ENCODE data around the gene TSTD1.
"Not testable (repeated sequence)": the region's sequence is repeated elsewhere in the genome, so short reads cannot be mapped to it uniquely, and the experiment has no call there.

Gene TSTD1

DNA sequence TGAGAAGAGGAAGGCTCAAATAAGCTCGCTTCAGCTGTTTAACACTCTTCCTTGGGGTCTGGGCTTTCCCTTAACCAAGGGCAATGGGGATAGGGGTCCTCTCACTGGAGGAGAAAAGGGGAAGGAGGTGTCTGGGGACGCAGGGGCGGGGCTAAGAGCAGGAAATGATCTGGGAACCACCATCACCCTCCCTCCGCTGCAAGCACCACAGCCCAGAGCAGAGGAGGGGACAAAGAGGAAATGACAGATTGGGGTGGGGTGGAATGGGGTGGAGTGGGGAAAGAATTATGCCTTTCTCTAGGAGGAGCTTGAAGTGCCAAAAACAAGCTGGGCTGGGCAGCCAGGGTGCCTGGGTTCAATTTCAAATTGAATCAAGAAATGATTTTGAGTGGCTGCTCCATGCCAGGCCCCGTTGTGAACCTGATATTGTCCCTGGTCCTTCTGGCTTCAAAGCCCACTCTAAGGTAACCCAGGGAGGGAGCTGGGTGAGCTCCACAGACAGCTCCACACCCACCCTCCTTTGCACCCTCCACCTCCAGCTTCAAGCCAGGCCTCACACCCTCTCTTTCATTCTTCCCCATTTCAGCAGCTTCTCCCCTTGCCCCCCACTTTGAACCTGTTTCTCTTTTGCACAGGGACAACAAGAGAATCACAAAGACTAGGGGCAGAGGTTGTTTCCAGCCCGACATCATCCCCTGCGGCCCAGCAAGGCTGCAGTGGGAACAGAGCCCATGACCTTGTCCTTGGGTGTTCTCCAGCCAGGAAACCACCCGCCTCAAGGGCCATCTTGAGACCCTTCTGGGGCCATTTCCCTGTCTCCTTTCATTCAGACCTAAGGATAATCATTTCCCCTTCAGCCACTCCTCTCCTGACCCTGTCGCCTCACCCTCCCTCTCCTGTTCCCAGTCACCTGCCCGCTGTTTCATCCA, 29.8 kb upstream of the TSTD1 start:
- DNase-seq = peak; percentile 94

DNA sequence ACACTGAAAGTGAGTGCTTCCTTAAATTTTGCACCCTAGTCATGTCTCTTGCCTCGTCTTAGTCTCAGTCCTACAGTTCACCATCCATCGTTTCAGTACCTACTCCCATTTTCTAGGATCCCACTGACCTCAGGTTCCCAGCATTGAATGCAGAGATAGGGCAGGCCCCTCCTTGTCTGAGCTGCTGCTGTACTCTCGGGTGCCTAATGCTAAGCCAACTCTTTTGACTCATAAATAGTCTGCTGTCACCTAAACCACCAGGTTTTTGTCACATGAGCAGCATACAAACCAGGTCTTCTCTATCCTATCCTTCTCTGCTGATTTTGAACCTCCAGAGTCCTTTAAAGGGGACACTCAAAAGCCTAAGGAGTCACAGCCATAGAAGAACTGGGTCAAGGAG, 27.9 kb upstream of the TSTD1 start:
- peak; percentile 40 for DNase-seq

DNA sequence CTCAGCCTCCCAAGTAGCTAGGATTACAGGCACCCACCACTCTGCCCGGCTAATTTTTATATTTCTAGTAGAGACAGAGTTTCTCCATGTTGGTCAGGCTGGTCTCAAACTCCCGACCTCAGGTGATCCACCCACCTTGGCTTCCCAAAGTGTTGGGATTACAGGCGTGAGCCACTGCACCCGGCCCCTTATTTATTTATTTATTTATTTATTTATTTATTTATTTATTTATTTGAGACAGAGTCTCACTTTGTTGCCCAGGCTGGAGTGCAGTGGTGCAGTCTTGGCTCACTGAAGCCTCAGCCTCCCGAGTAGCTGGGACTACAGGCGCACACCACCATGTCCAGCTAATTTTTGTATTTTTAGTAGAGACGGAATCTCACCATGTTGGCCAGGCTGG, 26.9 kb upstream of the TSTD1 start:
- not testable (repeated sequence) for DNase-seq

DNA sequence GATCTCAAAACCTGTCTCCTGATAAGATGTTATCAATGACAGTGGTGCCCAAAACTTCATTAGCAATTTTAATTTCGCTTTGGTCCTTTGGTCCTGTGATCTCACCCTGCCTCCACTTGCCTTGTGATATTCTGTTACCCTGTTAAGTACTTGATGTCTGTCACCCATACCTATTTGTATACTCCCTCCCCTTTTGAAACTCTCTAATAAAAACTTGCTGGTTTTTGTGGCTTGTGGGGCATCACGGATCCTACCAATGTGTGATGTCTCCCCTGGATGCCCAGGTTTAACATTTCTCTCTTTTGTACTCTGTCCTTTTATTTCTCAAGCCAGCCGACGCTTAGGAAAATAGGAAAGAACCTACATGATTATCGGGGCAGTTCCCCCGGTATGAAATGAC, 25.2 kb upstream of the TSTD1 start:
- peak; percentile 32 for DNase-seq

DNA sequence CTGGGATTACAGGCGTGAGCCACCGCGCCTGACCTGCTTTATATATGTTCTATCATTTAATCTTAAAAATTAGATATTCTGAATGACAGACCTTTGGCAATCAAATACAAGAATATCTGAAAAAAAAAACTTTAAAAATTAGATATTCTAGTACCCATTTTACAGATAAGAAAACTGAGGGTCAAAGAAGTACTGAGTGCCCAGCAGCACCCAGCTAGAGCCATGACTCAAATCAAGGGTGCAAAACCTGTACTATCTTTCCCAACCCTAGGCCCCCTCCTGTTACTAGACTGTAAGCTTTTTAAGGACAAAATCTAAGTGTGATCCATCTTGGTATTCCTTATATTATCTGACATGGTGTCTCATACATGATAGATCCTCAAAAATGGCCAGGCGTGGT, 22.7 kb upstream of the TSTD1 start:
- no peak for DNase-seq

DNA sequence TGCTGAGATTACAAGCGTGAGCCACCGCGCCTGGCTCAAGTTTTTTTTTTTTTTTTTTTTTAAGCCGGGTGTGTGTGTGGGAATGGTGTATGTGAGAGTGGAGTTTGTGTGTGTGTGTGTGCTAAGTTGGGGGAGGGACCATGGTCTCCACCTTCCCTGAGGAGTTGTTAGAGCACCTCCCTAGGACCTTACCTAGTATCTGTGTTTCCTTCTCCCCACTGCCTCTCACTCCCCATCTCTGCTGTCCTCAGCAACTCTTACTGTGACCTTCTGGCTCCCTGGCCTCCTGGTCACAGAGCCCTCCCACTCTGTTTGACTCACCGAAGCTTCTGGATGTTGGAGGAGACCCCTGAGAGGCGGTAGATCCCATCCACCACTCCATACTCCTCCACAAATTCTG, 20.5 kb upstream of the TSTD1 start:
- DNase-seq = no peak

DNA sequence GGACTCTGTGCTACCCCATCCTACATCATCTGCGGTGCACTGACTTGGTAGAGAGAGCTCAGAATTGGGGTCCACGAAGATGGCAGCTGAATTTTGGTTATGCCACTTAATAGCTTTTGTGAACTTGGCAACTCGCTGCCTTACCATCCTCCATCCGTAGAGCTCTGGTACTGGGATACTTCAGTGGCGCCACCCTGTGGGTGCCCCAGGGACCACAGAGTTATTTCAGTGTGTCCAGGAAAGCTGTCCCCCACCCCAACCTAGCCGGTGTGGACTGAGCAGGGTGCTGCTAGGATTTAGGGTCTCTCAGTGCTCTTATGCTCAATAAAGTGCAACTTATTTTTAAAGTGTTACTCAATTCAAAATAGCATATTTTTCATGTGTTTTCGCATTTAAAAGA, 16.0 kb upstream of the TSTD1 start:
- no peak for DNase-seq

DNA sequence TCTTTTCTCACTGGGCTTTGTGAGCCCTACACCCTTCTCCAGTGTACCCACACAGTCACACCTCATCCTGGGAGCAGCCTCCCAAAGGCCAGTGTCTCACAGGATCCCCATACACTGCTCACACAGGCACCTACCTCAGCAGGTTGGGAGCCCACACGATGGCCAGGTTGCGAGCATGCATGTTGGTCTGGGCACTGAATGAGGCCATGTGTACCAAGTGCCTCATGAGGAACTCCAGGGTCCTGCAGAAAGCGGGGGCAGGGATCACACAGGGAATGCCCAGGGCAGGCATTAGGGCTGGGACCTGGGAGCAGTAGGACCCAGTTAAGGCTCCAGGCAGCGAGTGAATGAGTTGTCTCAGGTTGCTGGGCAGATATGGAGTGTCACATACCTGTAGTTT, 15.5 kb upstream of the TSTD1 start:
- no peak for DNase-seq

DNA sequence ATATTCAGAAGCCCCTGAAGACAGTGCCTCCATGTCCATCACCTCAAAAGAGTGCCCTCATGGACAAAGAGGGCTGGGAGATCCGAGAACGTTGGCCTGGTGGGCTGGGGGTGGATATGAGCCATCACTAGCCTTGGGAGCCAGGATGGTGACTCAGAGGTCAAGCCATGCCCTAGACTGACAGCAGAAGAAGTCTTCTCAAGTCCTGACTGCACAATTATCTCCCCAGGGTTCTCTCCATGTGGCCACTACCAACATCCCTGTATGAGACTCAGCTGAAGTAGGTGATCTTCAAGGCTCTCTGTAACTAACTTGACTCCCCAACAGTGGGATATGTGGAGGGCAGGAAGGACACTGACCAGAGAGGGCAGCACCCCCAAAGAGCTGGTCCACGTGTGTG, 14.1 kb upstream of the TSTD1 start:
- DNase-seq = no peak

DNA sequence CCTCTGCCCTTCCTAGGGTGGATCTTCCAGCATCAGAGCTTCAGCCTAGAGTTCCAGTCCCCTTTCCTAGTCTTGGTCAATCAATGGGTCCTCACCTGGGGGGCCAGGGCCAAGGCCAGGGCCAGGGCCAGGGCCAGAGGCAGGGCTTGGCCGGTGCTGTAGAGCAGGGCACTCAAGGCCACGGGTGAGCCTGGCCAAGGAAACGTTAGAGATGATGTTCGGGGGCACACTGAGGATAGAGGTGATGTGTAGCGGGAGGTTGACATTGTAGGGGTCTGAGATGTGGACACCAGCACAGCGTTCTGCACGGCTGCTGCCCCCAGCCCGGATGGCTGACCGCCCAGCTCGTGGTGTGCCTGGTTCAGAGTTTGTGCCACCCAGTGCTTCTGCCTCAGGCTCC, 12.5 kb upstream of the TSTD1 start:
- no peak for DNase-seq

DNA sequence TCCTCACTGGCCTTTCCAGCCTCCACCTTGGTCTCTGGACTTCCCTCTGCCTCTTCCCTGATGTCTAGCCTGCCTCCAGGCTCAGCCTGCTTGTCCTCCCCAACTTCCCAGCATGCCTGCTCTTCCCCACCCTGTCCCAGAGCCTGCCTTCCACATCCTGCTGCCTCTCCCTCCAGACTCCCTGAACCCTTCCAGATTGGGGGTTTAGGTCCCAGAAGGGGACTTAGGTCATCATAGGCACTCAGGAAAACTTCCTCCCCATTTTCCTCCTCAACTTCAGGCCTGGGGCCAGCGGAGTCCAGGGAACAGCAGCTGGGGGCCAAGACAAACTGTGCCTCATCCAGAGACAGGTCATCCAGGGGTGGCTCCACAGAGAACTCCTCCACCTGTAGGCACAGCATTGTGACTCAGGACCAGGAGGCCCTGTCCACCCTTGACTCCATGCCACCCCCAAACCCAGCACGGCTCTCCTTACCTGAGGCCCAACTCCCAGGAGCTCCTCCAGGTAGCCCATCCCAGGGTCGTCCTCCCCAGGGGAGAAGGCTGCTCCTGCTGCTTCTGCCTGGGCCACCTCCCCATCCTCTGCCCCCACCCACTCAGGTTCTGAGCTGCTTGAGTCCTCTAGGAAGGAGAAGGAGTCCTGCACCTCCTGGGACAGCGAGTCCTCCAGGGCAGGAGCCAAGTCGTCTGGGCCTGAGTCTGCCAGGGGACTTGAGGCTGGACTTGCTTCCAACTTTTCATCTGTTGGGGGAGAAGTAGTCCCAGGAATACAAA, 10.4 kb upstream of the TSTD1 start:
- DNase-seq = no peak

DNA sequence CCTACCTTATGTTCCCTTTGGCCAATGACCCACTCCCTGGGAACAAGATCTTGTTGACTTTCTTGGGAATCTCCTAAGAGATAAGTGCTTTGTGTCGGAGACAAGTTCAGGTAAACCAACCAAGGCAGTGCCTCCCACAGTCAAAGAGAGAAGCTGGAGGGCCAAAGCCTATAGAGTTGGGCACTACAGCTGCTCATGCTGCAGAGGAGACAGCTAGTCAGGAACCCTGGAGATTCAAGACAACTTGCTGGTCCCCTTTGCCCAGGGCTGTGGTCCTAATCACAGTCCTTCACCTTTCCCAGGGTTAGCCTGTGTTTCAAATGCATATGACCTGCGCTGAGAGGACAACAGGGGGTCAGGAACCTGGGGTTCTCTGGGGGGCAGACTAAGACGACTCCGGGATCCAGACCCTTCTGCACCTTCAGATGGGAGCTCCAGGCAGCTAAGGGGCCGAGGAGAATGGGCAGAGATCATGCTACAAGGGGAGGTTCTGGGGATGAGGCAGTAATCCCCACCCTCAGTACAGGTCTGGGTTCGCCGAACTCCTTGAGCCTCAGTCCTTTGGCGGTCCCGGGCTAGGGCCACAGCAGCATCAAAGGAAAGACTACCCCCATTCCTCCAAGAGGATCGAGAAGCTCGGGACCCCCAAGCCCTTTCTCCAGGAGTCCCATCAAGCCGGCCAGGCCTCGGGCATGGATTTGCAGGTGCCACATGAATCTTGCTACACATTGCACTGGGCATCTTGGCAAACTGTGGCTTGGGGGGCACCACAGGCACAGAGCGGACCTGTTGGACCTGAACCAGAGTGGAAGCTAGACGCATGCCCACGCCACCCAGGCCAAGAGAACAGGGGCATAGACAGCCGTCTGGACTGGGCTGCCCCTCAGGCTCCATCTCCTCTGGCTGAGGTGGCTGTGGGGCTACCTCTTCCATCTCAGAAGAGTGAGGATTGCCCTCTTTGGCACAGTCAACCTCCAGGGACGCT, 9.0 kb upstream of the TSTD1 start:
- no peak for DNase-seq

DNA sequence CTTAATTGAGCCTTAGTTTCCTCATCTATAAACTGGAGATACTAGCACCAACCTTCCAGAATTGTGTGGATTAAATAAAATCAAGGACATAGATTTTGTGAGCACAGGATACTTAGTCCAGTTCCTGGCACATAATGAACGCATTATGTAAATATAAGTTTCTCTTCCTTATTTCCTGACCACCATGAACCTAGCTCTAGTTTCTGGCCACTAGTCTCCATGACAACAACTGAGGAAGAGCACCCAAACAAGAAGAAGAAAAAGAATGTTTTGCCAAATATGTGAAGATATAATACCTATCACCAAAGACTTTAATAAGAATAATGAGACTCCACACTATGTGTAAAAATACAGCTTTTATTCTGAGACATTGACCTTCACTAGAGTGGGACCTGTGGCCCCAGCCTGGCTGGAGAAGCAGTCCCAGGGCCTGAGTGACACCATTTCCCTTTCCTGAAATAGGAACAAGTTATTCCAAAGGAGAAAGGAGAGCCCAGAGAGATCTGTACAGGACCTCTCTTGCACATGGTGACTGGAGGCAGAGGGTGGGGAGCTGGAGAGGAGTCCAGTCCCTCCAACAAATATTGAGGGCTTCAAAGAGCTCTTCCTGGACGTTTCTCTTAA, 8.0 kb upstream of the TSTD1 start:
- DNase-seq = peak; percentile 44

DNA sequence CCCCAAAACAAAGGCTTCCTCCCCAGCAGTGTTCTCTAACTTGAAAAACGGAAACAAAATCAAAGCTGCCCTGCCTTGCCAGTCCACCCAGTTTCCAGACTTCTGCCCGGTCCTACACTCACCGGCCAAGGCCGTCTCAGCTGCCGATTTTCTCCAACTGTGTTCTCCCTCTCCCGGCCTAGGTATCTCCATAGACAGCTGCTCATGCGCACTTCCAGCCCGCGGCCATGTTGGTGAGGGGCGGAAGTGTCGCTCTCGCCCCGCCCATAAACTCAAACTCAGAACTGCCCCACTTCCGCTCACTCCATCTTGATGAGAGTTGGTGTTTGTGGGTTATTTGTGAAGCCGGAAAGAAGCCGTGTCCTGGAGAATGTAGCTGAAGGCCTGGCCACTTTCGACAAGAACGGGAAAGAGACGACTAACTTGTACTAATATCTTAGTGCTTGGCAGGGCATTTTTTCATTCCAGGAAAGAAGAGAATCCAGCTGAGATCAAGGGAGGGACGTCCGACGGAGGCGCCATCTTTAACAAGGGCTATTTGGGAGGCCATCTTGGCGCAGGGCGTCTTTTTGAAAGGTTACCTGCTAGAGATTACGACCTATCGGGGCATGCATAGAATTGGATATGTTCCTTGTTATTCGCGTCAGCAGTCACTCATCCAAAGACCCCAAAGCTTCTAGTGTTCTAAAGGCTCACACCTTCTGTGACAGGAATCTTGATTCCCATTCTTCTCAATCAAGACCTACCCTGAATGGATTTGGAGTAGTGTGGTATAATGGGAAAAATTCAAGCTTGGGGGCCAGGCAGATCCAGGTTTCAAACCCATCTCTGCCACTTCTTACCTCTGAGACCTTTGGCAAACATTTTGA, 7.2 kb upstream of the TSTD1 start, which contains the start of gene USF1:
TSS of gene USF1 (minus strand) at position 242 of the 869 bp plus-strand sequence. CDS start 2,702 bp downstream, outside the sequence.
- DNase-seq = peak; percentile 96

DNA sequence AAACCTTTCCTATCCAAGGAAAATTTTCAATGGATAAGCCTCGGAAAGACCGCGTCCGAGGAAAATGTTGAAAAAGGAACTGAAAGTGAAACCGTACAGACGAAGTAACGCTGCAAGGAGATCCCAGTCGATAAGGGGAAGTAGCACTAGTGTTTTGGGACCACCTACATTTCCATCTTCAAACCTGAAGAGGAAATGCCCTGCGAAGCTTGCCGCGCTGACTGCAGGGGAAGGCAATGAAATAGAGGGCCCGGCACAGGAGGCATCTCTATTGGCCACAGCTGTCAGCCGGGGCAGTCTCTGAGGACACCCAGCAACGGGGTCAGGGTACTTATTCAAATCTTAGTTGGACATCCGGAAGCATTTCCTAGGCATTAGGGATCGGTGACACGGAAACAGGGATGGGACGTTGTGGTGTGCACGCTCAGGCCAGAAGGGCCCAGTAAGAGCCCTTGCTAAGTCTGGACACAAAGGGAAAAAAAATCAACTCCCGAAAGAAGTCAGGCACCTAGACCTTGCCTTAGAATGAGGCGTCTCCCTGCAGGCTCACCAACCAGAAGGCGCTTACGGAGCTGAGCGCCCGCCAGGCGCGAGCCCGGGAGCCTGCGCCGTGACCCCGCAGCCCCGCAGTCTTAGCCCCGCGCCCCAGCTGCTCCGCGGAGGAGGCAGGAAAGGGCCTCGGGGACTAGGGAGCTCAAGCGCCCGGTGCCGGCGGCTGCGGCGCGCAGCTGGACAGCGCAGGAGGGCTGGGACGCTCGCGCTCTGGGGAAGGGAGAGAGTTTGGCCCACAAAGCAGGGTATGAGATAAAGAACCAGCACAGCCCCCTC, 6.4 kb upstream of the TSTD1 start:
- peak; percentile 80 for DNase-seq

DNA sequence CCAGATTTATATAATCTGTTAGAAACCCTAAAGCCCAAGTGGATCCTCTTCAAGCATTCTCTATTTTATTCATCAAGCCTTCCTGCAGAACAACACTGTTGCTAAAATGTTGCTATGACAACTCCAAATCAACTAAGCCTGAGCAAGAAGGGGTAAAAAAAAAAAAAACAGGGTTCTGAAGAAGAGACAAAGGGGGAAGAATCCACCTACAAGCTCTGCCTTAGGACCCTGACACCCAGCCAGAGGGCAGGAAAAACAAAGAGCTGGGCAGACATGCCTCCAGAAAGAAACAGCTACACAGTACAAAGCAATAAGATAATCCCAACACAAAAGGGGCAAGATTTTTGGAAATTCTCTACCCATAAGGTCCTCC, 5.8 kb upstream of the TSTD1 start:
- DNase-seq = peak; percentile 60

DNA sequence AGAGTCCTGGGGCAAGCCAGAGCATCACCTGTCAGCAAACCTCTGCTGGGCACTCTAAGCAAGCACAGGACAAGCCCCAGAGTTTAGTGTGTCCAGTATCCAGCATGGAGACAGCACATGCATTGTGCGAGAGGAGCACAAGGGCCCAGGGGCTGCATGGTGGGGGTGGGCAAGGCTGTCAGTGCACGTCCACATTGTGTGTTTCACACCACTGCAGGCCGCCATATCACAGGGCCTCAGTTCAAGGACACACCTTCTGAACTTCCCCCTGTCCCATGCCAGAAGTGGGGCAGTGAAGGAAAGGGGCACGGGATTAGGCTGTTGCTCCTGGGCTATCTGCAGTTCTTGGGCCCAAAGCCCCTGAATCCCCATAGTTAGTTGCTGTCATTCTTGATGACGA, 782 bp upstream of the TSTD1 start:
- no peak for DNase-seq

DNA sequence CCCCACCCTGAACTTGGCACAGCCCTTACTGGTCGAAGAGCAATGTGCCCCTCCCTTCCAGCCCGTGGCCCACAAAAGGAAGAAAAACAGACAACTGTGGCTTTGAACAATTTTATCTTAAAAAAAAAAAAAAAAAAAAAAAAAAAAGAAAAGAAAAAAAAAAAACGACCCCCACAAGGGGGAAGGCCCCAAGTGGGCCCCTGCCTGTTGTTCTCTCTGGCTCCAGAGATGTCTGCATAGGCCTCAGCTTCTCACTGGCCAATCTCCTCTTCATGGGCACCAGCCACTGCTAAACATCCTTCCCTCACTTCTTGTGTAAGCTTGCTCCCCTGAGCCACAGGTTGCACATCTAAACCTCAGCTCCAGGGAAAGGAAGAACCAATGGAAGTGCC, 386 bp upstream of the TSTD1 start:
- DNase-seq = no peak

DNA sequence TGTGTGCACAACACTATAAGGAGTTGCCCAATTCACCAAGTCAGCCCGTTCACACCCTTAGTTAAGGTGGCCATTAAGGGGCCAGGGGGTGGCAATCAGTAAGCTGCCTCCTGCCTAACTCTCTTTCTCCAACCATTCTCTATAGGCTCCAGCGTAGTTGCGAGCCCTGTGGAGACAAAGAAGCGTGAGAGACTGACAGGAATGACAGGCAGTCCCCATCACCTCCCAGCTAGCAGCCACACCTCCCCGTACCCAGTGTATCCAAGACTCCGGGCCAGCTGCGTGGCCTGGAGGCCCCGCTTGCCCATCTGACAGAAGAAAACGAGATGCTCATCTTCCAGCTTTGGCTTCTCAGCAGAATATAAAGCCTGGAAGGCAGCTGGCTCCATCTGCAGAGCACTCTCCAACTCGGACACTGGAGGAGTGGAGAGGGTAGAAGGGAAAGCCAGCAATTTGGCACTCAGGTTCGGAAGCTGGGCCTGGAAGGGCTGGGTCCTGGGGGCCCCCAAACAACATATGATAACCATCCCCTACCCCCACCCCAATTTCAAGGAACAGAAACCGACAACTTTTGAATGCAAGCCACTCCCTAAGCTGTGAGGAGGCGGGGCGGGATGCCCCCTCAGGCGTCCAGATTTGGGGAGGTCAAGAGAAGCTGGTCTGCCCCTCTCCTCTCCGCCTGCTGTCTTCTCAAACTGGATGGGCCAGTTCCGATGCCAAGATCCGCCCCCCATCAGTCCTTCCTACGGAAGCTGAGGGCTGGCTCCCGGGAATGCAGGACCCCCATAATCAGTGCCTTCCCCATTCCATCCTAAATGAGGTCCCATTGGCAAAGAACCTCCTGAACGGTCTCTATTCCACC, 872 bp downstream of the TSTD1 start:
- no peak for DNase-seq
